GM19372 (cell line): ENCODE results near the gene SIRT7.

Source experiments
- ATAC-seq: cut with Tn5 transposase; IDR thresholded peaks from one replicate; pipeline ENCODE4 v1.9.1; 2021; ENCODE audit warnings: mild to moderate bottlenecking, low read depth, moderate library complexity; ENCODE audit not compliant: unreplicated experiment

The SIRT7 gene

GRCh38 chr17:81867170-81867990 lies 50.6 kb downstream of the SIRT7 start:
- no peak for ATAC-seq

- ATAC-seq, result no peak
These were observed 51.4 kb downstream of the SIRT7 start for GRCh38 chr17:81866440-81867169.

GRCh38 chr17:81865733-81866439 lies 52.1 kb downstream of the SIRT7 start:
- ATAC-seq, result no peak

GRCh38 chr17:81865358-81865732 lies 52.6 kb downstream of the SIRT7 start:
- no peak for ATAC-seq

GRCh38 chr17:81863833-81864768 lies 53.9 kb downstream of the SIRT7 start:
- ATAC-seq, result no peak

GRCh38 chr17:81863123-81863675 lies 54.8 kb downstream of the SIRT7 start:
- no peak for ATAC-seq
